NCI-H345 treated with DMSO at 0.1 percent for 48 hours (cell line): ENCODE results near the gene UBIAD1.
"Not testable (repeated sequence)": the region's sequence is repeated elsewhere in the genome, so short reads cannot be mapped to it uniquely, and the experiment has no call there.

ENCODE experiments used
- DNase-seq: peaks from one replicate; lab custom pipeline; 2025; ENCODE audit not compliant: unreplicated experiment; lab: John Stamatoyannopoulos, UW

Gene UBIAD1, protein sequence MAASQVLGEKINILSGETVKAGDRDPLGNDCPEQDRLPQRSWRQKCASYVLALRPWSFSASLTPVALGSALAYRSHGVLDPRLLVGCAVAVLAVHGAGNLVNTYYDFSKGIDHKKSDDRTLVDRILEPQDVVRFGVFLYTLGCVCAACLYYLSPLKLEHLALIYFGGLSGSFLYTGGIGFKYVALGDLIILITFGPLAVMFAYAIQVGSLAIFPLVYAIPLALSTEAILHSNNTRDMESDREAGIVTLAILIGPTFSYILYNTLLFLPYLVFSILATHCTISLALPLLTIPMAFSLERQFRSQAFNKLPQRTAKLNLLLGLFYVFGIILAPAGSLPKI

DNA sequence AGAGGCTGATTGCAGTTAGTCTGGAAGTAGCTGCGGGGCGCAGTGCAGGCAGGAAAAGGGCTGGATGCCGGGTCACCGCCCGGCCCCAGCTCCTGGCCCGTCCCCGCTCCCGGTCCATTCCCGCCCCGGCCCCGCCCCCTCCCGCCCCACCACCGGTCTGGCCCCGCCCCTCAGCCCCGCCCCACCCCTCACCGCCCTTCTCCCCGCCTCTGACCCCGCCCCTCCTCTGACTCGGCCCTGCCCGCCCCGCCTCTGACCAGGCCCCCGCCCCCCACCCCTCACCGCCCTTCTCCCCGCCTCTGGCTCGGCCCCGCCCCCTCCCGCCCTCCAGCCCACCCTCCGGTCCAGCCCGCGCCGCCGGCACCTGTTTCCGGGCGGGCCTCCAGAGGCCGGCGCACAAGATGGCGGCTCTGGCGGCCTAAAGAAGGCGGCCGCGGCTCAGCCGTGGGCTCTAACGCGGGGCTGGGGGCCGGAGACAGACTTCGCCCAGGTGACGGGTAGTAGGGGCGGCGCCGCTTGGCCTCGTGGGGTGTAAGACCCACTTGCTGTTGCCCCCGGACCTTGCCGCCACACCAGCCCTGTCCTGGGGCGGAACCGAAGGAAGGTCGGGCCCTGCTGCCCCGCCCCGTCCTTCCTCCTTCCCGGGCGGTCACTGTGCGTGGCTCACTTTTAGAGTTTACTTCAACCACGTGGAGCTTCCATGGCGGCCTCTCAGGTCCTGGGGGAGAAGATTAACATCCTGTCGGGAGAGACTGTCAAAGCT is at the start of gene UBIAD1:
UBIAD1 (plus strand) TSS at position 367 of the 763 bp plus-strand sequence; CDS start at position 701, 334 bp downstream.
- peak; percentile 62 for DNase-seq

DNA sequence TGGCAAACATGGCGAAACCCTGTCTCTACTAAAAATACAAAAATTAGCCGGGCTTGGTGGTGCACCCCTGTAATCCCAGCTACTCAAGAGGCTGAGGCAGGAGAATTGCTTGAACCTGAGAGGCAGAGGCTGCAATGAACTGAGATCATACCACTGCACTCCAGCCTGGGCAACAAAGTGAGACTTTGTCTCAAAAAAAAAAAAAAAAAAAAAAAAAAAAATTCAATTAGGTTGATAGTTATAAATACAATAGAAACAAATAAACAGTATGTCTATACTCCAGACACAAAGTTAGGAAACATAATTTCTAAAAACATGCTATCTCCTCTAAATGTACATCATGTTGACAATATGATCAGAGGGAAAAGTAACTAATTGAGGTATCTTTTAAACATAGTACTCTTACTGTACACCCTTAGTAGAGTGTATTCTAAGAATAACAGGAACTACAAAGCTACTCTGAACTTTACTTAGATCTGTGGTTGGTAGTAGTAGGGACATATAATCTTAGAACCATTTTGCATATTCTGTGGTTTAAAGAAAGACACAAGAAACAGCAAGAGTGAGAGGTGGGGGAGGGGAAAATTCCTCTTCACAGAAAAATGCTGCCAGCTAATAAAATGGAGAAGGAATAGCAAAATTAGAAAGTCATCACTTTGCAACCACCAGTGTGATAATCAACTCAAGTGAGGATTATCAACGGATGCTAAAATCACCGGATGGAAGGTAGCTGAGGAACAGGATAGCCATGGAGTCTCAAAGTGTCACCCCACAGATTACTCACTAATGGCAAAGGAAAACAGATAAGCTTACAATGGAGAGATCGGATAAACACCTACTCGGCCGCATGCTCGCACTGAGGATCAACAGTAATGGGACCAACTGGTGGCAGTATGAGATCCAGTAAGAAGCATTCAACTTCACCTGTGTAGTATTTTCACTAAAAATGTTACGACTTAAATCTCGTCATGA is 45.6 kb upstream of the UBIAD1 start:
- DNase-seq = no peak

DNA sequence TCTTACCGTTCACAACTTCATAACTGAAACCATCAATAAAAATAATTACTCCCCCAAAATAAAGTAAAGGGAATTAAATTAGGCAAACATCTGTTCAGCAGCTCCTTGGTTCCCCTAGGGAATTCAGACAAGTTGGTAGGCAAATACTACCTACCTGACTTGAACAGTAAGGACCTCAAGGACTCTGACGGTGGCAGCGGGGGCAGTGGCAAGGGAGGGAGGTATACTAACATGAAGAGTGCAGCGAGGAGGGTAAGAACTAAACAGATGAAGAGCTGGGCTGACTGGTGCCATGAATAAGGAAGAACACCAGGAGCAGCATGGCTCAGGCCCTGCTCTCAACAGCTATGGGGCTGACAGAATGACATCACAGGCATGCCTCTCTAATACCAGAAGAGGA is 43.8 kb upstream of the UBIAD1 start:
- no peak for DNase-seq

DNA sequence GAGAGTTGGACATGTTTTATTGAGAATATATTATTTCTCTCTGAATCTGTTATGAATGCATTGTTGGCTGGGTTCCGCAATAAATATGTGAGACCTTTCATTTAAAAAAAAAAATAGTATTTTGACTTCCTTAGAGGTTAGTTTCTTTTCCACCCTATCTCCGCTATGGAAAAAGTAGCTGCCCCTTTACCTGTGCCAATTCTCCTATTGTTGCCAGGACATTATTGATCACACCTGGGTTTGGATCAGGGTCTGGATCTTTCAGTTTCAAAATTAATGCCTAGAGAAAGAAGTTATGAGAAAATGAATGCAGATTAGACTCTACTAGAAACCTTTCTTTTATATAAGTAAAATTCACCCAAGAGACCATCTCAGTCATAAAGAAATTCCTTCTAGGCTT is 39.8 kb upstream of the UBIAD1 start:
- DNase-seq = no peak

DNA sequence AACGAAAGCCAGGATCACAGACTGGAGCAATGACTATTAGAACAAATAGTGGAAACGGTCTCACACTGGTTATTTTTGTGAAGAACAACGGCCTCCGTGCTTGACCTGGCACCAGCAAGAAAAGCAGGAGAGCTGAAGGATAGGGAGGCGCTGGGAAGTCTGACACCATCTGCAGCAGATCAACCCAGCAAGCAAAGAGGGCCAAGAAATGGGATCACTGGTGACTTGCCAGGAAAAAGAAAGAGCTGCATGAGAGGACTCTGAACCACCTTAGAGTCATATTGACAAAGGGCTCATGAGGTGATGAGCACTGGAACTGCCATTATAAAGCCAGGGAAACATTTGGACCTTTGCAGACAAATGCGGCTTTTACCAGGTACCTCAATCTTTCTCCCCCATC is 35.6 kb upstream of the UBIAD1 start:
- no peak for DNase-seq

DNA sequence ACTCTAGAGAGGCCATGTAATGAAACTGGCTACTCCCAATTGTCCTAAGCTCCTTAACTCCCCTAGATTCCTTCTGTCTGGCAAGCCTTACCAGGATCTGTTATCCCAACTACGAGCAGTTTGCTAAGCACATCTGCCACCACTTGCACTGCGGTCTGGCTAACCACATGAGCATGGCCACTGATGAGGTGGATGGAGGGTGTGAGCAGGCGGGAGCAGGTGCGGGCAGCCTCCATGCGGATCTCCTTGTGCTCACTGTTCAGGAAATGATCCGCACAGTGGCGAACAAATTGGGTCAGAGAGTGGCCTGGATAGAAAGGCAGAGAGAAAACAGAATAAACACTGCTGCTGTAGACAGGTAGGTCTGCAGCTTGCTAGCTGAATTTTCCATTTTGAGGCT is 34.7 kb upstream of the UBIAD1 start:
- no peak for DNase-seq

DNA sequence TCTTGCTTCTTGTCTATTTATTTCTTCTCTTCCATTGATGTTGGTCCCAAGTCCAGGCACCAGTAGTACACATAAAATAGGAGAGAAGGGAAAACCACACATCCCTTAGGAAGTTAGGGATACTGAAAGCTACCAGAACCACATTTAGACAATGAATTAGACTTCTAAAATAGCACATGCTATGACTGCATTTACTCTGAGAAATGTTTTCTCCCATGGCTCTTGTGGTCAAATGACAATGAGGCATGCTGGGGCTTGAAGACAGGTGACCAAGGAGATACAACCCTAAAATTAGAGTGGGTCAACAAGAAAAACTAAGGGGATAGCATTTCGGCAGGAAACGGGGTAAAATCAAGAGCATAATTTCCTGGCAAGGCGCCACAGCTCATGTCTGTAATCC is 27.8 kb upstream of the UBIAD1 start:
- no peak for DNase-seq

DNA sequence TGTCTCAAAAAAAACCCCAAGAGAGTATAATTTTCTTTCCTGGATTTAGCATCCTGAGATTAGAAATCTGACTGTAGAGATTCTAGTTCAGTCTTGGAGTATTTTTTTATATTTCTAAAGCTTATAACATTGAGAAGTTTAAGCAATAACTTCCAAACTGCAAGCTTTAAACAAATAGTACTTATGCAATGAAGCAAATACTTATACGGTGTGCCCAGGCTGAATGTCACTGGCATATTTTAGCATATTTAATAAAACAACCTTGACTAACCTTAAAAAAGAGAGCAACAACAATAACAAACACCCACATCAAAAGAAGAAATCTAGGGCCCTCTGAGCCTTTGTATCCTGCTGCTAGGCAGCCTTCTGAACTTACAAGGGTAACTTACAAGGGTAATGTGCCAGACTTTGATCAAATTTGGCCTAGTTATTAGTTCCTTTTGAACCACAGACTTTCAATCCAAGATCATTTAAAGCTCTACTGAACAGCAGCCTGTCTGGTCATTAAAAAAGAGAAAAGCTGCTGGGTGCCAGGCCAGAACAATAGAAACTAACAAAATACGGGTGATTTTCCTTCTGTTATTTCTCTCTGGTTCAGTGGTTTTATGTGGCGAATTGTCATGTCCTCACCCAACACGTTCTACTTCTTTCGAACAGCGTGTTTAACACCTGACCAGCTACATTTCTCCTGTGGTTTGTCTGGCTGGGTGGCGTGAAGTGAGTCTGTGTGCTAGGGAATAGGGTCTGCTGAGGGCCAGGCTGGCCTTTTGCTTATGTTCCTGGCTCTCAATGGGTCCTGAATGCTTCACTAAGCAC is 26.9 kb upstream of the UBIAD1 start:
- no peak for DNase-seq

DNA sequence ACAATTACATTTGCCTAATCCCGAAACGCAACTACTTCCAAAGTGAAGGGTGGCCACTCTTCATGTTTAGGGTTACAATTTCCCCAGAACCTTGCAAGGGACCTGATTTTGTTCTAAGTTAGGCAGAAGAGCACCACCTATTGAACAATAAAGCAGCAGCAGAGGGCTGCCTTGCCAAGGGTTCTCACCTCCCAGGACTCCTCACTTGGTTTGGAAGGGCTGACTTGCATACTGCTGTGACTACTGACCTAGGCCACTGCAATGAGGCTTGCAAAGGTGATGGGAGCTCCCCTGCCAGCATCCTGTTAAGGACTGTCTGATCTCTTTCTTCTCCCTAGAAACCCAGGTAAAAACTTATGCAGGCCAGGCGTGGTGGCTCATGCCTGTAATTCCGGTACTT is 24.8 kb upstream of the UBIAD1 start:
- DNase-seq = no peak

DNA sequence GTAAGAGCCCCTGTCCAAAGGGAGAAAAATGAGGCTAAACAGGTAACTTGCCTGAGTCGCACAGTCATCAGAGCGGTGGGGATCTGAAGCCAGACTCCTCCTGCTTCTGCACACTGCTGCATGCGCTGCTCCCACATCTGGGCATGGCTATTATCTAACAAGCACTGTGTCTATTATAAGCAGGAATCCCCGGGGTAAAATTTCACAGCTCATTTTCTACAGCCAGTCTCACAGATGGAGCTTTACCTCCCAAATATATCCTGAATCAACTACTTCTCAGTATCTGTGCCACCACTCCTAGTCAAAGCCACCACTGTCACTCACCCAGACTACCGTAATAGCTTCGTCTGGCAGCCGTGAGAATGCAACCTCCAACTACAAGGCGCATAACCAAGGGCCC is 20.5 kb upstream of the UBIAD1 start:
- no peak for DNase-seq

DNA sequence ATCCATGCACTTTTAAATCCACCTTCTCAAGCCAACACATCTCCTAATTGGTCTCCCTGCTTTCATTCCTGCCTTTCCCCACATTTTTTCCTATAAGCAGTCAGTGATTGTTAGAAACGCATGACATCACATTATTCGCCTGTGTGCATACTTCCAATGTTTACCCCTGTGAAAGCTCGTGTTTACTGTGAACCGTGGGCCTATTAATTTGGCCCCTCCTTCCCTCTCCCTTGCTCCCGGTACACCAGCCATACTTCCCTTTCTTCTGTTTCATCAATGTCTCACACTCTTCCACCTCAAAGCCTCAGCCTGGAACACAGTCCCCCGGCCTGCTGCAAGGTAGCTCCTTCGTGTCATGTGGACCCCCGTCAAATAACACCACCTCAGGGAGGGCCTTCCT is 19.8 kb upstream of the UBIAD1 start:
- DNase-seq = no peak

DNA sequence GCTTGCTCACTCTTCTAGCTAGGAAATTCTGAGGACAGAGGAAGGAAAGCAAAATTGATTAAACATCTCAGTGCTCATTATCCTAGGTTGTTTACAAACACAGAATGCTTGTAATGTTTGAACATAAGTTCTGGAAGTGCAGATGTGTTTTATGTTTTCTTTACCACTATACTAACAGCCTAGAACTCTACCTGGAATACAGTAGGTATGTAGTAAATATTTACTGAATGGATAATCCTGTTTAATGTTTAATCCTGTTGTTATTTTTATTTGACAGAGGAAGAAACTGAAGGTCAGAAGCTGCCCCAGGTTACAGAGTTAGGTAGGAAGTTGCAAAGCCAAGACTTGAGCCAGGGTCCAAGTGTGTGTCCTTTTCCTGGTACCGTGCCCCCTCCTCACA is 16.7 kb upstream of the UBIAD1 start:
- DNase-seq = no peak

DNA sequence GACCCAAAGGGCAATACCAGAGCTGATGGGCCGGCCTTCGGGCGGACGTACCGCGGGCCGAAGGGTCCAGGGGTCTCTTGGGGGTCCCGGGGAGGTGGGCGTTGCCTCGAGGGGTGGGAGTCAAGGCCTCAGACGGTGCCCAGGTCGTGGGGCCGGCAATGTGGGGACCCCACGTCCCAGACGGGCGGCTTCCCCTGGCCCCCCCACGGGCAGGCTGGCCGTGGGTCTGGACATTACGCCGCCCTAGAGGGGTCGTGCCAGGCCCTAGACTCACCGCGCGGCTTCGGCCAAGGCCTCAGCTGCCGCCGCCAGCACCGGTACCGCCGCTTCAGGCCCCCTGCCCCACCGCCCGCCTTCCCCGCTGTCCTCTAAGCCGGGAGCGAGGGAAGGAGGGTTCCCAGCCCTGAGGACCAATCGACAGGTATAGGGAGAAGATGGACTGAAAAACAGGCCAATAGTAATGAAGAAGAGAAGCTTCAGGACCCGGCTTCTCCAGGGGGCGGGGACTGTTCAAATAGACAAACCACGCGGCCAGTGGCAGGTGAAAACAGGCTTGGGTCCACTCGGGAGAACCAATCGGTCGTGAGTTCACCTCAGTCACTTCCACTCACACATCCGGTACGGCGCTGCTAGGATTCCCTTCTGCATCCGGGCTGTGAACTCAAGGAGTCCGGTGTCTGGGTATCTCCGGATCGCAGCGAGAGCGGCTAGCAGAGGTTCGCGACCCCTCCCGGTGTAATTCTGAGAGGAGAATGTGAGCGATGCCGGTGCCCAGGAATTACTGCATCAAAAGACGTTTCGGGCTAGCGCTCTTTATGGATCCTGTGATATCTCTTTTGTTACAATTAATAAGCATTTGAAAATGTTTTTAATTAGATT is 10.6 kb upstream of the UBIAD1 start, which contains the start of gene MTOR:
MTOR (minus strand) TSS at position 381 of the 879 bp plus-strand sequence. CDS start 3,142 bp downstream, outside the sequence.
- DNase-seq = peak; percentile 99

DNA sequence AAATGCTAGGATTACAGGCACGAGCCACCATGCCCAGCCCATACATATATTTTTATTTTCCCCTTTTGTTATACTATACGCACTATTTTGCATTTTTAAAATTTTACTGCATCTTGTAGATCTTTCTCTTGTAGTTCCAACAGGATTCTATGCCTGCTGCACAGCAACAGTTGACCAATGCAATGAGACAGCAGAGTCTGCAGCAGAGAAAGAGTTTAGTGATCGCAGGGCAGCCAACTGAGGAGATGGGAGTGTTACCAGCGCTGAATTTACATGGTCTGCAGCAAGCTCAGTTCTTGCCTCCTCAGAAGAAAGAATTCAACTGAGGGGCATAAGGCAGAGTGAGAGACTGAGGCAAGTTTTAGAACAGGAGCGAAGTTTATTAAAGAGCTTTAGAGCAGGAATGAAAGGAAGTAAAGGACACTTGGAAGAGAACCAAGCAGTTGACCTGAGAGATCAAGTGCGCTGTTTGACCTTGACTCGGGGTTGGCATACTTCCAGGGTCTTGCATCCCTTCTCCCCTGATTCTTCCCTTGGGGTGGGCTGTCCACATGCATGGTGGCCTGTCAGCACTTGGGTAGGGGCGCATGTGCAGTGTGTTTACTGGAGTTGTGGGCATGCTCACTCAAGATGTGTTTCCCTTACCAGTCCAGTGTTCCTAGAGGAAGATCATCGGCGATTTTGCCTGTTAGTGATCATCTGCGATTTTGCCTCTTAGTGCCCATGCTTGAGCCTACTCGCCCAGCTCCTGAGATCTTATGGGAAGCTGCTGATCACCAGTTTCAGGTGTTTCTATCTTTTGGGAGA is 6.5 kb upstream of the UBIAD1 start:
- DNase-seq = no peak

DNA sequence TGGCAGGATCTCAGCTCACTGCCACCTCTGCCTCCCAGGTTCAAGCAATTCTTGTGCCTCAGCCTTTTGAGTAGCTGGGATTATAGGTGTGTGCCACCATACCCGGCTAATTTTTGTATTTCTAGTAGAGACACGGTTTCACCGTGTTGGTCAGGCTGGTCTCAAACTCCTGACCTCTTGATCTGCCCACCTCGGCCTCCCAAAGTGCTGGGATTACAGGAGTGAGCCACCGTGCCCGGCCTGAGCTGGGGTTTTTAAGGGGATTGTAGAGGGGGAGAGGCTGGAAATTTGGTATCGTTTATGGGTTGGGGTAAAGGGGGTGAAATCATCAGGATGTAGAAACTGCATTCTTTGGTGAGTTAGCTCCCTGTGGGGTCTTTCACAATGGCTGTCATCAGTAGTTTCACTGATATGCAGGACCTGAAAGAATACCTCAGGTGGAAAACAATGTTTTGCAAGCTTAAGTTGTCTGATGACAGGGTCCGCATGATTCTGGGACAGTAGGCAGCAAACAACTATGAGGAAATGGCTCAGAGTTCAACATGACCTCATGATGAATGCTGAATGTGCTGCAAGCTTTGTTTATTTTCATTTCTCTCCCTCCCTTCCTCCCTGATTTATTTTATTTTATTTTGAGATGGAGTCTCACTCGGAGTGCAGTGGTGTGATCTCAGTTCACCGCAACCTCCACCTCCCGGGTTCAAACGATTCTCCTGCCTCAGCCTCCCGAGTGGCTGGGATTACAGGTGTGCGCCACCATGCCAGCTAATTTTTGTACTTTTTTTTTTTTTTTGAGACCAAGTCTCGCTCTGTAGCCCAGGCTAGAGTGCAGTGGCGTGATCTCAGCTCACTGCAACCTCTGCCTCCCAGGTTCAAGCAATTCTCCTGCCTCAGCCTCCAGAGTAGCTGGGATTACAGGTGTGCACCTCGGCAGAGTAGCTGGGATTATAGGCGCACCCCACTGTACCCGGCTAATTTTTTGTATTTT is 5.4 kb upstream of the UBIAD1 start:
- not testable (repeated sequence) for DNase-seq

DNA sequence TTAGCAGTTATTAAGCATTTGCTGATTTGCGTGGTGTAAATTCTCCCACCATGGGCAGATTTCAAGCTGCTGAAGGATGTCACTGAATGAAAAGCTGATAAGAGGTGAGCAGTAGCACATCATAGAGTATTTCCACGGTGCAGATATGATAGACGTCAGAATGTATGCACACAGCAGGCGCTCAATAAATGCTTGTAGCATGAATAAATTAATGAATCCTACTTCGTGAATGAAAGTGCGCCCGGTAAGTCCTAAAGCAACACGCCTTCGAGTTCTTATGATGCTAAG is 510 bp upstream of the UBIAD1 start:
- DNase-seq = no peak

DNA sequence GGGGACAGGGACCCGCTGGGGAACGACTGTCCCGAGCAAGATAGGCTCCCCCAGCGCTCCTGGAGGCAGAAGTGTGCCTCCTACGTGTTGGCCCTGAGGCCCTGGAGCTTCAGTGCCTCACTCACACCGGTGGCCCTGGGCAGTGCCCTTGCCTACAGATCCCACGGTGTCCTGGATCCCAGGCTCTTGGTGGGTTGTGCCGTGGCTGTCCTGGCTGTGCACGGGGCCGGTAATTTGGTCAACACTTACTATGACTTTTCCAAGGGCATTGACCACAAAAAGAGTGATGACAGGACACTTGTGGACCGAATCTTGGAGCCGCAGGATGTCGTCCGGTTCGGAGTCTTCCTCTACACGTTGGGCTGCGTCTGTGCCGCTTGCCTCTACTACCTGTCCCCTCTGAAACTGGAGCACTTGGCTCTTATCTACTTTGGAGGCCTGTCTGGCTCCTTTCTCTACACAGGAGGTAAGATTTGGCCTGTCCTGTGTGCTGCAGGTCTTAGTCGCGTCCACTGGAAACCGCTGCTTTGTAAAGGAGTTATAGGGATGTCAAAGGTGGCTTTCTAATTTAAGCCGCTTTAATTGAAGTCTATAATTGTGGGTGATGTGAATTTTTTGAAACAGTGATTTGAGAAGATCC is 717 bp downstream of the UBIAD1 start:
- no peak for DNase-seq
